ENCODE data around the gene MRPS12.

The MRPS12 gene

DNA sequence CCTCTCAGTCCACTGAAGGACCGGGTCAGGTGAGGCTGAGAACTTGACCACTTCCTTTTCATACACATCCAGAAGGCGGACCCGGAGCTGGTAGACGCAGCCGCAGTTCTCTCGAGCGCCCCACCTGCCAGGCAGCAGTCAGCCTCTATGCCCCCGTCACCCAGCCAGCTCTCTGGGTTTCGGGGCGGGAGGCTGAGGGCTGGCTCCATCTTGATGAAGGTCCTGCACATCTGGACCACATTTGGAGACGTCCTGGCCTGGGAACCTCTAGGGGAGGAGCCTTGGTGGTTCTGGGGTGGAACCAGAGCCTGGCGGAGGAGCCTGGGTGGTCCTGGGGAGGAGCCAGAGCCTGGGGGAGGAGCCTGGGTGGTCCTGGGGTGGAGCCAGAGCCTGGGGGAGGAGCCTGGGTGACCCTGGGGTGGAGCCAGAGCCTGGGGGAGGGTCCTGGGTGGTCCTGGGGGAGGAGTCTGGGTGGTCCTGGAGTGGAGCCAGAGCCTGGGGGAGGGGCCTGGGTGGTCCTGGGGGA, 14.3 kb downstream of the MRPS12 start:
- Histone ChIP-seq H3K36me3 (ENCODE audit: insufficient read depth, low read length) (peaks cover 23% of the 10 kb centered on the region), H3K27me3 (ENCODE audit: control insufficient read depth in 1 of 2, insufficient read depth in 2 of 2, low read length in 2 of 2) (no peaks in the 10 kb centered on the region), H3K27ac (ENCODE audit: low read depth, low read length) (no peak overlapping the region), H3K4me1 (ENCODE audit: insufficient read depth, low read length) (peaks cover 2% of the 10 kb centered on the region), H3K9me3 (ENCODE audit: low read length) (no peaks in the 10 kb centered on the region), H3K9ac (ENCODE audit: low read length) (no peak overlapping the region), H3K4me3 (ENCODE audit: low read depth in 1 of 2, low read length in 2 of 2) (no peak overlapping the region)

DNA sequence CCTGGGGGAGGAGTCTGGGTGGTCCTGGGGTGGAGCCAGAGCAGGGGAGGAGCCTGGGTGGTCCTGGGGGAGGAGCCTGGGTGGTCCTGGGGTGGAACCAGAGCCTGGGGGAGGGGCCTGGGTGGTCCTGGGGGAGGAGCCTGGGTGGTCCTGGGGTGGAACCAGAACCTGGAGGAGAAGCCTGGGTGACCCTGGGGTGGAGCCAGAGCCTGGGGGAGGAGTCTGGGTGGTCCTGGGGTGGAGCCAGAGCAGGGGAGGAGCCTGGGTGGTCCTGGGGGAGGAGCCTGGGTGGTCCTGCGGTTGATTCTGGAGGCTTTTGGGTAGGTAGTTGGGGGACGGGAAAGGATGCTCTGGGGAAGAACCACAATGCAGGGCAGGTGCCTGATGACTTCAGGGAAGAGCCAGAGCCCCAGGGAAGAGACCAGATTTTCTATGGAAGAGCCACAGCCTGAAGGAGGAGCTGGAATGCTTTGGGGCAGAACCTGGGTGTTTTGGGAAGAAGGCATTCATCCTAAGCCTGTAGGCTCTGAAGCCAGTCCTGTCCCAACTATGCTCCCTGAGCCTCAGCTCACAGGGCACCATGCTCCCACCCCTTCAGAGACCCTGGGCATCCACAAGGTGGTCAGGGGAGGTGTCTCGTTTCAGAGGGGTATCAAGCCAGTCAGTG, 15.0 kb downstream of the MRPS12 start:
- H3K9ac ChIP-seq (ENCODE audit: low read length), result no peak overlapping the region
- H3K27ac ChIP-seq (ENCODE audit: low read depth, low read length), result no peak overlapping the region
- peaks cover 23% of the 10 kb centered on the region for H3K36me3 ChIP-seq (ENCODE audit: insufficient read depth, low read length)
- no peak overlapping the region for H3K4me3 ChIP-seq (ENCODE audit: low read depth in 1 of 2, low read length in 2 of 2)
- H3K27me3 ChIP-seq (ENCODE audit: control insufficient read depth in 1 of 2, insufficient read depth in 2 of 2, low read length in 2 of 2), result no peaks in the 10 kb centered on the region
- H3K9me3 ChIP-seq (ENCODE audit: low read length), result no peaks in the 10 kb centered on the region
- peaks cover 7% of the 10 kb centered on the region for H3K4me1 ChIP-seq (ENCODE audit: insufficient read depth, low read length)

DNA sequence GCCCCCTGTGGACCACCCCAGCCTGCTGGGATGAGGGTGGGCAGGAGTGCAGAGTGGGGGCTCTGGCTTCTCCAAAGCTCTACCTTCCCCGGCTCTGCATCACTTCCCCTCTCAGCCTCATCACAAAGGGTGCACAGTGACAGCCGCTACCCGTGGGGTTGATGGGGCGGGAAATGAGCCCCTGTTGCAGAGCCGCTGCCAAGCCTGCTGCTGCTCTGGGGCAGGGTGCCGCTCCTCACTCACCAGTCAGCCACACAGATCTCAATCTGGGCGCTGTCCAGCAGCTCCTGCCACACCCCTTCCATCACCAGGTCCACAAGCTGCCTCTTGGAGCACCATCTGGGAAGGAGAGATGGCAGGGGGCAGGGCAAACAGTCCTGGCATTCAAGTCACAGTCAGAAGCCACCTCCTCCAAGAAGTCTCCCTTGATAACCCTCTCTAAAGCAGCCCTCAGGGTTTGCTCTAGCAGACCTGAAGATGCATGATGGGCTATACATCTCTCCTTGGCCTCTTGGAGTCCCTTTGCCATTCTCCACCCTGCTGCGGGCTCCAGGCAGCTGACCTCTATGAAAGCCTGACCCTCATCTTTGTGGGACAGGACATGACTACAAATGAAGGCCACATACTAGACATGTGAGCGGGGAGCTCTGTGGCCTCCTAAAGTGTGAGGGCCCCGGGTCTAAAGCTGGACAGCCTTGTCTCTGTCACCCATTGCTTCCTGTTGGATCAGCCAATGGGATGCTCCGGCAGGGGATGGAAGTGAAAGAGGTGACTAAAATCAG, 15.7 kb downstream of the MRPS12 start:
- Histone ChIP-seq H3K27ac (ENCODE audit: low read depth, low read length) (no peak overlapping the region), H3K9me3 (ENCODE audit: low read length) (no peaks in the 10 kb centered on the region), H3K4me3 (ENCODE audit: low read depth in 1 of 2, low read length in 2 of 2) (no peak overlapping the region), H3K9ac (ENCODE audit: low read length) (no peak overlapping the region), H3K4me1 (ENCODE audit: insufficient read depth, low read length) (peaks cover 7% of the 10 kb centered on the region), H3K27me3 (ENCODE audit: control insufficient read depth in 1 of 2, insufficient read depth in 2 of 2, low read length in 2 of 2) (no peaks in the 10 kb centered on the region), H3K36me3 (ENCODE audit: insufficient read depth, low read length) (peaks cover 23% of the 10 kb centered on the region)

DNA sequence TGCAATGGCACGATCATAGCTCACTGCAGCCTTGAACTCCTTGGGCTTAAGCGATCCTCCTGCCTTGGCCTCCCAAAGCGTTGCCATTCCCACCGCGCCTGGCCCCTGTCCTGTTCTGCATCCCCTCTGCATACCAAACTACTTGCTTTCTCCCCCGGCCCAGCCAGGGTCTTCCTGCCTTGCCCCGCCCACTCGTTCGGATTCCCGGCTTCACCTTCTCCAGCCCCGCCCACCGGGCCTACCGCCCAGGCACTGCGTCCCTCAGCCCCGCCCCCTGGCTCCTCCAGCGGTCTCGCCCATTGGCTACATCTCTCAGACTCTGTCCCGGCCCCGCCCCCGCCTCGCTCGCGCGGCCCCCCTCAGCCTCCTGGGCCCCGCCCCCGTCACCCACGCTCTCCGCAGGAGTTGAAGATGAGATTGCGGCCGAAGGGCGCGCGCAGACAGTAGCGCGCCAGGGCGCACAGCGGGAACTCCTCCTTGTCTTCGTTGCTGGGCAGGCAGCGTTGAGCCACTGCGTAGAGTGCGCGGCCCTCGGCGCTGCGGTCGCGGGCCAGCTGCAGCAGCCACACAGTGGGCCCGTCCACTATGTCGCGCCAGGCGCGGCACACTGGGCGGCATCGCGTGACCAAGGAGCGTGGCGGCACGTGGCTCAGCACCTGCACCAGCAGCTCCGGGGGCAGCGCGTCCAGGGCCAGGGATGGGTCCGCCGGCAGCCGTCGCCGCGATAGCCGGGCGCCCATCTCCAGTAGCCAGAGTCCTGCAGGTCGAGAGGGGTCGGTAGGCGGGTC, 19.0 kb downstream of the MRPS12 start:
- Histone ChIP-seq H3K27me3 (ENCODE audit: control insufficient read depth in 1 of 2, insufficient read depth in 2 of 2, low read length in 2 of 2) (no peaks in the 10 kb centered on the region), H3K36me3 (ENCODE audit: insufficient read depth, low read length) (peaks cover 23% of the 10 kb centered on the region), H3K9ac (ENCODE audit: low read length) (no peak overlapping the region), H3K4me1 (ENCODE audit: insufficient read depth, low read length) (peaks cover 7% of the 10 kb centered on the region), H3K9me3 (ENCODE audit: low read length) (no peaks in the 10 kb centered on the region), H3K4me3 (ENCODE audit: low read depth in 1 of 2, low read length in 2 of 2) (peak overlapping the region; percentile 26 to 27), H3K27ac (ENCODE audit: low read depth, low read length) (no peak overlapping the region)

DNA sequence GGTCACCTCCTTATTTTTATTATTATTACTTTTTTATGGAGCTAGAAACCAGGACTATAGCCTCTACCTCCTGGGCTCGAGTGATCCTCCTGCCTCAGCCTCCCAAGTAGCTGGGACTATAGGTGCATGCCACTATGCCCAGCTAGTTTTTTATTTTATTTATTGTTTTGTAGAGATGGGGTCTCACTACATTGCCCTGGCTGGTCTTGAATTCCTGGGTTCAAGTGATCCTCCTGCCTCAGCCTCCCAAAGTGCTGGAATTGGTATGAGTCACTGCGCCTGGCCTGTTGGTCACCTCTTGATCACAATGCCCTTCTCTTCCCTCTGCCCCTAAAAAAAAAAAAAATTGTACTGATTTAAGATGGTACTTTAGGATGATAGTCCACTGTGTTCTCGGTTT, 20.4 kb downstream of the MRPS12 start:
- Histone ChIP-seq H3K4me3 (ENCODE audit: low read depth in 1 of 2, low read length in 2 of 2) (no peak overlapping the region), H3K27me3 (ENCODE audit: control insufficient read depth in 1 of 2, insufficient read depth in 2 of 2, low read length in 2 of 2) (no peaks in the 10 kb centered on the region), H3K36me3 (ENCODE audit: insufficient read depth, low read length) (peaks cover 14% of the 10 kb centered on the region), H3K4me1 (ENCODE audit: insufficient read depth, low read length) (peaks cover 7% of the 10 kb centered on the region), H3K9ac (ENCODE audit: low read length) (no peak overlapping the region), H3K9me3 (ENCODE audit: low read length) (no peaks in the 10 kb centered on the region), H3K27ac (ENCODE audit: low read depth, low read length) (no peak overlapping the region)

DNA sequence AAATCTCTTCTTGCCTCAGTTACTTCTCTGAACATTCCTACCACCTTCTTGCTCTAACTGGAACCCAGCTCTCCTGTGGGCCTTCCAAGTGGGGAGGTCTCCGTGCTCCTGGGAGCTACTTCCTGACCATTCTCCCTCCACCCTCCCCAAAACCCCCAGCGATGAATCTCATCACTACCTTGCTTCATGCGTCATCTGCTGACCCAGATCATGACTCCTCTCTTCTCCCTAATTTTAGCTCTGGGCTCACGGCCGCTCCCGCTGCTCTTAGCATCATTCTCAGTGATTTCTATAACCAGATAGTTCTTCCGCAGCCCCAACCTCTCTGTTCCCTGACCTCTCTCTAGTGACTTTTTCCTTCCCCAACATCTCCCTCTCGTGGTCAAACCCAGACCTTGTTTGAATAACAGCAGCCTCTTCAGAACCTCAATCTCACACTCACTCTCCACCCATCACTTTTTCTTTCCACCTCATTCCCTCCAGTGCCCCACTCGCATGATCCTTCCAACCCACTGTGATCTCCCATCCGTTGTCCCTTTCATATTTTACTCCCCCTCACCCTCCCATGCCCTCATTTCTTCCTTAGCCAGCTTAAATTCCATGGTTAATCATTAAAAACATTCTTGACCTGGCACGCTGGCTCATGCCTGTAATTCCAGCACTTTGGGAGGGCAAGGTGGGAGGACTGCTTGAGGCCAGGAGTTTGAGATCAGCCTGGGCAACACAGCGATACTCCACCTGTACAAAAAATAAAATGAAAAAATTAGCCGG, 21.8 kb downstream of the MRPS12 start:
- Histone ChIP-seq H3K27me3 (ENCODE audit: control insufficient read depth in 1 of 2, insufficient read depth in 2 of 2, low read length in 2 of 2) (no peaks in the 10 kb centered on the region), H3K27ac (ENCODE audit: low read depth, low read length) (no peak overlapping the region), H3K4me3 (ENCODE audit: low read depth in 1 of 2, low read length in 2 of 2) (no peak overlapping the region), H3K36me3 (ENCODE audit: insufficient read depth, low read length) (peaks cover 5% of the 10 kb centered on the region), H3K9ac (ENCODE audit: low read length) (no peak overlapping the region), H3K9me3 (ENCODE audit: low read length) (no peaks in the 10 kb centered on the region), H3K4me1 (ENCODE audit: insufficient read depth, low read length) (peaks cover 7% of the 10 kb centered on the region)

DNA sequence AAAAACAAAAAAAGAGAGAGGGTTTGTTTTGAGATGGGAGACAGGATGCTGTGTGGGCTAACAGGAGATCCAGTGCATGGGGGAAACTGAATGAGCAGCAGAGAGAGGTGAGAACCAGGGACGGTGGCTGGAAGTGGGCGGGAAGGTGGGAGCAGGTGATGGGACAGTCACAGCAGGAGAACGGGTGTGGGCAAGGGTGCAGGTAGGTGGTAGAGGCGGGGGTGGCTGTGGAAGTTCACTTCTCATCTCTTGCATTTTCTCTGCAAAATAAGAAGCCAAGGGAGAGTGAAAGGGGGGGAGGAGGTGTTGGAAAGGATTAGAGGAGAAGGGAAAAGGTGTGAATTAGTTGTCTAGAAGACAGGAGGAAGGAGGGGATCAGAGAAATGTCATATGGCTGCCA, 22.9 kb downstream of the MRPS12 start:
- Histone ChIP-seq H3K36me3 (ENCODE audit: insufficient read depth, low read length) (peaks cover 5% of the 10 kb centered on the region), H3K9me3 (ENCODE audit: low read length) (no peaks in the 10 kb centered on the region), H3K27ac (ENCODE audit: low read depth, low read length) (no peak overlapping the region)

DNA sequence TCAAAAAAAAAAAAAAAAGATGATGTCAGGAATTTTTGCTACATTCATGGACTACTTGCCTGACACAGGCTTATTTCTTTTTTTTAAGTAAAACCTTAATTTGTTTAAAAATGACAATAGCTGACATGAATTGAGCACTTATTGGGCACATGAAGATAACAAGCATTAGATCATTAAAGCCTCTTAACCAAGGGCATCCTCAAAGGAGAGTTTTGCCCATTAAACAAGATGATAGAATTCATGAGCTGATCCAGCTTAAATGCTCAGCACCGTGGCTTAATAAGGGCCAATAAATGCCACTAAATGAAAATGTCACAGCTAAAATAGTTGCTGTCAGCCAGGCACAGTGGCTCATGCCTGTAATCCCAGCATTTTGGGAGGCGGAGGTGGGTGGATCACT, 25.5 kb downstream of the MRPS12 start:
- H3K27me3 ChIP-seq (ENCODE audit: control insufficient read depth in 1 of 2, insufficient read depth in 2 of 2, low read length in 2 of 2), result no peaks in the 10 kb centered on the region
- no peaks in the 10 kb centered on the region for H3K9me3 ChIP-seq (ENCODE audit: low read length)
- no peak overlapping the region for H3K9ac ChIP-seq (ENCODE audit: low read length)
- H3K4me1 ChIP-seq (ENCODE audit: insufficient read depth, low read length), result no peaks in the 10 kb centered on the region
- H3K27ac ChIP-seq (ENCODE audit: low read depth, low read length), result no peak overlapping the region
- peaks cover 5% of the 10 kb centered on the region for H3K36me3 ChIP-seq (ENCODE audit: insufficient read depth, low read length)
- H3K4me3 ChIP-seq (ENCODE audit: low read depth in 1 of 2, low read length in 2 of 2), result no peak overlapping the region

More for the DNA sequence above, 22.9 kb downstream of the MRPS12 start:
- no peak overlapping the region for H3K4me3 ChIP-seq (ENCODE audit: low read depth in 1 of 2, low read length in 2 of 2)
- peaks cover 7% of the 10 kb centered on the region for H3K4me1 ChIP-seq (ENCODE audit: insufficient read depth, low read length)
- no peak overlapping the region for H3K9ac ChIP-seq (ENCODE audit: low read length)
- H3K27me3 ChIP-seq (ENCODE audit: control insufficient read depth in 1 of 2, insufficient read depth in 2 of 2, low read length in 2 of 2), result no peaks in the 10 kb centered on the region

DNA sequence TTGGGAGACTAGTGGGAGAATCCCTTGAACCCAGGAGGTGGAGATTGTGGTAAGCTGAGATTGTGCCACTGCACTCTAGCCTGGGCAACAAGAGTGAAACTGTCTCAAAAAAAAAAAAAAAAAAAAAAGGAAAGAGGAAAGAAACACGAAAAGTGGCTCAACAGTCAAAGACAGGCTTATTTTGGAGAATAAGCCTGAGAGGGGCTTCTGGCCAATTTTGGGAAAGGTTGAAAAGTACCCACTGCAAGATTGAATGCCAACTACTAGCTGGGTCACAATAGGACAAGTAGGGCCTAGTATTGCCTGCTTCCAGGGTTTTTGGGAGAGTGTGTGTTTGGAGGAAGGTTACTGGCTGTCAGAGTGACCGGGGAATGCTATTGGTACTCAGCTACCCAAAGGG, 27.6 kb downstream of the MRPS12 start:
- H3K27ac ChIP-seq (ENCODE audit: low read depth, low read length), result no peak overlapping the region

DNA sequence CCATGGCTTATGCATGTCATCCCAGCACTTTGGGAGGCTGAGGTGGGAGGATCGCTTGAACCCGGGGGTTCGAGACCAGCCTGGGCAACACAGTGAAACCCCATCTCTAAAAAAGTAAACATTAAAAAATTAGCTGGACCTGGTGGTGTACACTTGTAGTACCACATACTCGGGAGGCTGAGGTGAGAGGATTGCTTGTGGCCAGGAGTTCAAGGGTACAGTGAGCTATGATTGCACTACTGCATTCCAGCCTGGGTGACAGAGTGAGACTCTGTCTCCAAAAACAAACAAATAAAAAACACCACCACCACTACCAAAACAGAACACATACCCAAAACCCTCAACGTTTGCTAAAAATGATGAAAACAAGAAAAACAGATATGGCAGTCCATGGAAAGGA, 28.9 kb downstream of the MRPS12 start:
- Histone ChIP-seq H3K4me1 (ENCODE audit: insufficient read depth, low read length) (no peaks in the 10 kb centered on the region), H3K27ac (ENCODE audit: low read depth, low read length) (no peak overlapping the region), H3K36me3 (ENCODE audit: insufficient read depth, low read length) (no peaks in the 10 kb centered on the region), H3K9me3 (ENCODE audit: low read length) (no peaks in the 10 kb centered on the region), H3K27me3 (ENCODE audit: control insufficient read depth in 1 of 2, insufficient read depth in 2 of 2, low read length in 2 of 2) (no peaks in the 10 kb centered on the region), H3K9ac (ENCODE audit: low read length) (no peak overlapping the region), H3K4me3 (ENCODE audit: low read depth in 1 of 2, low read length in 2 of 2) (no peak overlapping the region)

More for the DNA sequence above, 27.6 kb downstream of the MRPS12 start:
- Histone ChIP-seq H3K36me3 (ENCODE audit: insufficient read depth, low read length) (no peaks in the 10 kb centered on the region), H3K4me1 (ENCODE audit: insufficient read depth, low read length) (no peaks in the 10 kb centered on the region), H3K27me3 (ENCODE audit: control insufficient read depth in 1 of 2, insufficient read depth in 2 of 2, low read length in 2 of 2) (no peaks in the 10 kb centered on the region), H3K9me3 (ENCODE audit: low read length) (no peaks in the 10 kb centered on the region), H3K4me3 (ENCODE audit: low read depth in 1 of 2, low read length in 2 of 2) (no peak overlapping the region), H3K9ac (ENCODE audit: low read length) (no peak overlapping the region)

DNA sequence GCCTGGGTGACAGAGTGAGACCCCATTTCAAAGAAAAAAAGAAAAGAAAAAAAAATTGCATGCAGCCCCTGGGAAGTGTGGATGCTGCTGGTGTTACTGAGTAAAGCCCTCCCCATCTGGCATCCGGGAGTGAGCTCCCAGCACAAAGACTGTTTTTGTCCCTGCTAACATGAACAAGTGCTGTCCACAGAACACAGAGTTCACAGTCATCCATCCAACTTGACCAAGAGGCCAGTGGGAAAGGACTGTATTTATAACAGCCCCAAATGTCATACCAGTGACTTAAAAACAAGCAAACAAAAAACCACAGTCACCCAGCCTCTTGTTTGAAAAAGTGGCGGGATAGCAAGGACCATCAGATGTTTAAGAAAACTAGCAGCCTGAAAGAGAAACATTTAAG, 34.0 kb downstream of the MRPS12 start:
- no peaks in the 10 kb centered on the region for H3K27me3 ChIP-seq (ENCODE audit: control insufficient read depth in 1 of 2, insufficient read depth in 2 of 2, low read length in 2 of 2)
- no peak overlapping the region for H3K9ac ChIP-seq (ENCODE audit: low read length)
- peaks cover 5% of the 10 kb centered on the region for H3K36me3 ChIP-seq (ENCODE audit: insufficient read depth, low read length)
- H3K27ac ChIP-seq (ENCODE audit: low read depth, low read length), result no peak overlapping the region
- H3K4me1 ChIP-seq (ENCODE audit: insufficient read depth, low read length), result no peaks in the 10 kb centered on the region
- H3K4me3 ChIP-seq (ENCODE audit: low read depth in 1 of 2, low read length in 2 of 2), result no peak overlapping the region
- H3K9me3 ChIP-seq (ENCODE audit: low read length), result no peaks in the 10 kb centered on the region

Data from muscle layer of colon (tissue), 2 donors.